ENCODE data around the gene HMCN2.
A peak's percentile ranks its signal among the peaks of the same experiment; 100 is the strongest.
"Not testable (repeated sequence)": the region's sequence is repeated elsewhere in the genome, so short reads cannot be mapped to it uniquely, and the experiment has no call there.

Gene HMCN2

DNA sequence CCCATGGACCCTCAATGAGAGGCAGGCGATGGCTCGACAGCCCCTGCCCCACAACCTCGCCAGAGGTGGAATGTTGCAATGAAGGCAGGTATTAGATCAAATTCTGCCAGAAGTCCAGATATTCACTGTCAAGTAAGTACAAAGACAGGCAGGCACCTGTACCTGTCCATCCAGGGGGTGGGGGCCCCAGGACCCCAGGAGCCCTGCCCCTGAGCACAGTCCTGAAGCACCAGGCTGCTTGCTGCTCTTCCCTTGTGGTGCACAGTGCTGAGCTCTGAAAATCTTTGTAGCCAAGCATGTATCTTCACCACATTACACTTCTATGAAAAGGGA, 26.2 kb upstream of the HMCN2 start:
- no peak for DNase-seq (ENCODE audit: low spot score)

DNA sequence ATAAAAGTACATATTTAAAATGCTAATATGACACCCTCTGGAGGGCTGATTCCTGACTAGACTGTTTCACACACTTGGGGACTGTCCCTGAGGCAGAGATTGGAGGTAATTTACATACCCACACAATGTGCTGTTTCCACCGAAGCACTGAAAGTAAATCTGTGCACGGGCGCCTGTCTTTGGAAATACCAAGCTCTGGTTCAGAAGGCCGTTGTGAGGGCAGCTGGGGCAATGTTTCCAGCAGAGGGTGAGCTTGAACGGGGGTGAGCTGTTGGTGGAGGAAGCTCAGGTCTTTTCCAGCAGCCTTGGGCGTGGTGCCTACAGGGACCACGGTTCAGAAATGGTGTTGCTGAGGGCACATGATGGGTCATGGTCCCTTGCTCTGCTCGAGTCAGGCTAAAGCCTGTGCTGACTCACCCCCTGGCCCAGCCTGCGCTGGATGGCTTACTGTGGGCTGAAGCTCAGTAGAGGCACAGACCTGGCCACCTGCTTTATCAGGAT, 25.8 kb upstream of the HMCN2 start:
- DNase-seq (ENCODE audit: low spot score), result no peak

DNA sequence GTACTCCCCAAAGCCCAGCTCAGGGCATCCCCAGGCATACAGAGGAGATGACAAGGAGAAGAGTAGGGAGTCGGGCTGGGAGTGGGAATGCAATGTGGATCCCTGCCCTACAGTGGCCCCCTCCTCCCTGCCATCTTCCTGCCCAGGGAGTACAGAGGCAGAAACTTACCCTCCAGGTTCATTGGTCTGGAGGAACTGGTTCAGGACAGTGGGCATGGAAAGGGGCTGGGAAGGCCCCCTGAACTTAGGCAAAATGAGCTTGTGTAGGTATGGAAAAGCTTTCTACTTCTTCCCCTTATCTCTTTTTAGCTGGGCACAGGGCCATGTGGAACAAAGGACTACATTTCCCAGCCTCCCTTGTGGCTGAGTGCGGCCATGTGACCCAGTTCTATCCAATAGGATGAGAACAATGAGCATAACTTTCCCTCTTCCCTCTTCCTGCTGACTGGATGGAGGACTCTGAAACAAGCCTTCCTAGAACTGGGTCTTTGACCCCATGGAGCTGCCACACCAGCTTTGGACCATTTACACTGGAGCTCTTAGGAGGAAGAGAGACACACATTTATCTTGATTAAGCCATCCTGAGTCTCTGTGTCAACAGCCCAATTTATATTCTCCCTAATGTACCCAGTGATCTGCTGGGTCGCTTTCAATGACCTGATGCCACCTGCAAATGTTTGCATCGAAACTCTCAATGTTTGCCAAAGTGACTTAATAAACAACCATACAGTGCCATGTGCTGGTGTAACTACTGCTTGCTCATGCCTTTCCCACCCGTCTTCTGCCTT, 25.0 kb upstream of the HMCN2 start:
- peak; percentile 32 for DNase-seq (ENCODE audit: low spot score)

DNA sequence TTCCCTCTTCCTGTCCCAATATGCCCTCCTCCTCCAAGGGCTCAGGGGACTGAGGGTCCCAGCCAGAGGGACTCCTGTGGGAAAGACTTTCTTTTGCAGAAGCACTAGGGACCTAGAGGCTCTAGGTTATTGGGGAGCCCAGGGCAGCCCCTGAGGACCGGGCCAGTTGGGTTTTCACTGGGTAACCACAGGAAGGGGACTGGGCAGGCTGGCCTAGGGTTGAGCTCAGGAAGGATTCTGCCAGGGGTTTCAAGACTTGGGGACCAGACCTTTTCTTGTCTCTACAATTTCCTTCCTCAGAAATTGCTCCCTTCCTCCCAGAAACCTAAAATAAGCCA, 24.4 kb upstream of the HMCN2 start:
- no peak for DNase-seq (ENCODE audit: low spot score)

DNA sequence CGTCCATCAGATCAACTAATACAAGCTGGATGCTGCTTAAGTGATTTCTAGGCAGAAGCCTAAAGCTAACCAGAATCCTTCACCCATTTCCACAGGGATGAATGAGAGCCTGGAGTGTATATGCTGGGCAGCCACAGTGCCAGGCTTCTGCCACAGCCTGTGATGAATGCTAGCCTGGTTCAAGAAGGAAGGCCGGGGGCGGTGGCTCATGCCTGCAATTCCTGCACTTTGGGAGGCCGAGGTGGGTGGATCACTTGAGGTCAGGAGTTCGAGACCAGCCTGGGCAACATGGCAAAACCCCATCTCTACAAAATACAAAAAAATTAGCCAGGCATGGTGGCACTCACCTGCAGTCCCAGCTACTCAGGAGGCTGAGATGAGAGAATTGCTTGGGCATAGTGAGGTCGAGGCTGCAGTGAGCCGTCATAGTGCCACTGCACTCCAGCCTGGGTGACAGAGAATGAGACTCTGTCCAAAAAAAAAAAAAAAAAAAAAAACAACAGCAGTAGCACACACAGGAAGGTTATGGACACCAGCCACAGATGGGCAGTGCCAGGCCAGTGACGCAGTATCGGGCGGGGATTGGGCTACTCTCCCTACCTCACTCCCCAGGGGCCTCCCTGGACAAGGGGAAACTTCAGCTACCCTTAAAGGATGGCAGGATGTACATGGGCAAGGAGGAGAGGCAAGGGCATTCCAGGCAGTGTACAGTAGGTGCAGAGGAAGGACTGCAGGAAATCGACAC, 23.1 kb upstream of the HMCN2 start:
- DNase-seq (ENCODE audit: low spot score), result no peak

DNA sequence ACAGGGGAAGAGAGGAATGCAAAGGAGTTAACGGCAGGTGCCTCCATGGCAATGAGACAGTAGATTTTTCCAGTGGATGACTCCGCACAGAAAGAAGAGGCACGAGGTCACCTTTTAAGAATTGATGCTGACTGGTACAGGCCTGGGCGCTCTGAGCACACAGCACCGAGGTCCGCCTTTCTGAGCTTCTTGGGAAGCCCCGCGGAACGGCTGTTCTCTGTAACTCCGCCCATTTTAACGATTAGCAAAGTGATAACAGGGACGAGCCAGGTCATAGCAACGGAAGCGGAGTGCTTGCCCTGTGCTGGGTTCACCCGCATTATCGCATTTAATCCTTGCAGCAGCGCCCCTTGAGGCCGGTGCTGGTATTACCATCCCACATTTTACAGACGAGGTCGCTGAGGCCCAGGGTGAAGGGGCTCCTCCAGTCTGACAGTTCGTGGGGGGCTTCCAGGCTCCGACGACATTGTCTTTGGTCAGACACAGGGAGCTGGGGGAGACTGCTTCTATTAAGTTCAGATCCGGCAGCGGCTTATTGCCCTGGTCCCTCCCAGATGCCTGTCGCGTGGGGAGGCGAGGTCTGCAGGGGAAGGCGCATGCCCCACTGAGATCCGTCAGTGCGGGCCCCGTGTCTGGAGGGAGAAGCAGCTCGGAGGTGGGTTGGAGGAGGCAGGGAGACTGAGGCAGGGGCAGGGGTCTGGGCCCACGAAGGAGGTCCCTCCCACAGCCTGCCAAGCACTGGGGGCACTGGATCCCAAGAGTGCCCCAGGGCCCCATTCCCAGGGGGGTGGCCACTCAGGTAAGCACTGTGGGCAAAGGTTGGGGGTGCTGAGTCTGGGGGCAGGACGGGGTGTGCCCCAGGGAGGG, 22.3 kb upstream of the HMCN2 start:
- peak; percentile 78 for DNase-seq (ENCODE audit: low spot score)

DNA sequence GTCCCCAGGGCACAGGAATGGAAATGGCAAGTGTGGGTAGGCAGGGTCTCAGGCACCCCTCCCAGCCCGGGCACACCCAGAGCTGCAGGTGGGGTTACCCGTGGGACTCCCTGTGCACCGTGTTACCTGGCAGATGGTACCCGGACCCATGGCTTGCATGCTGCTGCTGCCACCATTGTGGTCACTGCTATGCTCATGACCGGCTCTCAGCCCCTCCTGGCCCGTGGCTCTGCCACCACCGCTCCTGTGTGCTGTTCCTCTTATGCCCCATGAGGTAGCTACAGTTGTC, 21.7 kb upstream of the HMCN2 start:
- DNase-seq (ENCODE audit: low spot score), result no peak

DNA sequence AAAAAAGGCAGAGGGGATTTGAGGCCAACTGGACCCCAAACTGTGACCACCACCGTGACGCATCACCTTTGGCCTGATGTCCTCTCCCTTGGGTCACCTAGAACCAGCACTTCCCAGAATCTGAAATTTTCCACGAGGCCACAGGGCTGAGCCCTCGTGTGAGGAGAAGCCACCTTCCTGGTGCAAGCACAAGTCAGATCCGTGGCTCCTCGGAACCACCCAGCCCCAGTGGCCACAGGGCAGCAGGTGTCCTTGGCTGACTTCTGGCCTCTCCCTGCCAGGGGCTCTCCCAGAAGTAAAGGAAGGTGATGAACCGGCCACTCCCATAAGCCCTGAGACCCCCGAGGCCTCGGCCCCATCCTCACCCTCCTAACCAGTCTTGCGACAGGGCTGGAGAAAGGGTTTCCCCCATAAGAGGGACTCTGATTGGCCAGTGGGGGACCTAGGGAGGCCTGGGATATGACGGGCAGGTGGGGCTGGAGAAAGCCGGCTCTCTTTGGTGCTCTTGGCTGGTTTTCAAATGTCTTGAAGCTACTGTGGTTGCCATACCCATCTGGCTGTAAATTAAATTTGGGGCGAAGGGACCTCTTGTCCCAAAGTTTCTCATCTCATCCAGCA, 20.9 kb upstream of the HMCN2 start:
- DNase-seq (ENCODE audit: low spot score), result no peak

DNA sequence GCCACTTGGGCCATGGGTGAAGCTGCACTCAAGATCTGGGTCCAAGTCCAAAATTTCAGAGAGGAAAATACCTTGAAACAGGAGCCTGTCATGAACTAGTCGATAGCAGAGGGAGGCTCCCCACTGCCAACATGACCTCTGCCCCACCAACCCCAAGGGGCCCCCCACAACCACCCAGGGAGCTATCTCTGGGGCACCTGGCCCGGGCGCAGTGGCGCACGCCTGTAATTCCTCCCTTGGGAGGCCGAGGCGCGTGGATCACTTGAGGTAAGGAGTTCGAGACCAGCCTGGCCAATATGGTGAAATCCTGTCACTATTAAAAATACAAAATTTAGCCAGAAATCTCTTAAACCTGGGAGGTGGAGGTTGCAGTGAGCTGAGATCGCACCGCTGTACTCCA, 20.1 kb upstream of the HMCN2 start:
- DNase-seq (ENCODE audit: low spot score), result no peak

DNA sequence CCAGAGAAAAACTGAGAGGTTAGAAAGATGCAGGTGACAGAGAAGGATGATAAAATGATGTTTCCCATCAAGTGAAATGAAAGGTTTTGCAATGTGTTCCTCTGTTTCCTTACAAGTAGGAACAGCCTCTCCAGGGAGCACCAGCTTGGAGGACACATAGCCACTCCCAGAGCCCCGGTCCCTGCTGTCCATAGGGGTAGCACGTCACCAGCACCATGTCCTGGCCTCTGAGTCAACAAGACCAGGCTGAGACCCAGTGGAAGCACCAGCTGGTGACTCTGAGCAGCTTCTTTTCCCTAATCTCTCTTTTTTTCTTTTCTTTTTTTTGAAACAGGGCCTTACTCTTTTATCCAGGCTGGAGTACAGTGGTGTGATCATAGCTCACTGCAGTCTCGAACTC, 19.4 kb upstream of the HMCN2 start:
- DNase-seq (ENCODE audit: low spot score), result no peak

DNA sequence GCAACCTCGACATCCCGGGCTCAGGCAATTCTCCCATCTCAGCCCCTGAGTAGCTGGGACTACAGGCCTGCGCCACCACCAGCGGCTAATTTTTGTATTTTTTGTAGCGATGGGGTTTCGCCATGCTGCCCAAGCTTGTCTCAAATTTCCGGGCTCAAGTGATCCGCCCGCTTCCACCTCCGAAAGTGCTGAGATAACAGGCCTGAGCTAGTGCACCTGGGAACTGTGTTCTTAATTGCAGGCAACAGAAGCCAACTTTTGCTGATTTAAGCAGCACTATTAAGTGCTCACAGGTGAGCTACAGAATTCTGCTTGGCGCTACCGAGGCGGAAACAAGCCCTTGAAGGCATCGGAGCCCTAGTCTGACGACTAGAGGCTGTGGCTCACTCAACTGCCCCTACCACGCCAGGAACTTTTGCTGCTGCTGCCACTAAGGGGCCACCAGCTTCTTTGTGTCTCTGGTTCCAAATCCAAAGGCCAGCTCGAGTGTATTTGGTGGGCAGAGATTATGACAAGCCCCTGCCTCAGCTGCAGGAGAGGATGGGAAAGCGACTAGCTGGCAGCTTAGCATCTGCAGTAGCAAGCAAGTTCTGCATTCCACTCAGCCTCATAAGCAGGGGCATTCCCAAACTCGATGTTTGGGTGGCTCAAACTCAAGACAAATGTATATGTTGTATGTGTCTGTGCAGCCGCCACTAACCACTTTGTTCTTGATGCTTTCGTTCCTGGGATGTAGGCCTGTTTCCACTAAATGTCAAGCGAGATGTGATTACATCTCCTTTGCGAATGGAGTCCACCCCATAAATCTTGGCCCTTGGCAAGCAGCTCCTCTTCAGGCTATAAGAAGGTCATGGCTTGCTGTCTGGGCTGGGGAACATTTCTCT, 10.6 kb upstream of the HMCN2 start:
- no peak for DNase-seq (ENCODE audit: low spot score)

DNA sequence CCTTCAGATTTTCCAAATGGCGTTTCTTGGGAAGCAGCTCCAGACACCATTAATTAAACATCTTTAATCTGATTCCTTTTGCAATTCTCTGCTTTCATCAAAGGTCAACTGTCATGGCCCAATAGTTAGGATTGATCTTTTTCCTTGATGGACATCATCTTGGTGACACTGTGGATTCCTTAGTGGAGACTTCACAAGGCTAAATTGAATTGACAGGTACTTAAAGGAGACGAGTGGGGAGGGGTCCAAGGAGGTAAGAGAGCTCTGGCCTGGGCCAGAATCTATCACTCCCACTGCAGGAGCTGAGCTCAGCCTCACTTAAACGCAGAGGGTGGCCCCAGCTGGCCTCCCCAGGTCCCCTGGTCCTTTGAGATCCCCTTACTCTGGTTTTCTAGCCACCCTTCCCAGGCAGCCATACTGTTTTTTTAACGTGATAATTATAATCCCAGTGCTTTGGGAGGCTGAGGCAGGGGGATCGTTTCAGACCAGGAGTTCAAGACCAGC, 9.9 kb upstream of the HMCN2 start:
- DNase-seq (ENCODE audit: low spot score), result no peak

DNA sequence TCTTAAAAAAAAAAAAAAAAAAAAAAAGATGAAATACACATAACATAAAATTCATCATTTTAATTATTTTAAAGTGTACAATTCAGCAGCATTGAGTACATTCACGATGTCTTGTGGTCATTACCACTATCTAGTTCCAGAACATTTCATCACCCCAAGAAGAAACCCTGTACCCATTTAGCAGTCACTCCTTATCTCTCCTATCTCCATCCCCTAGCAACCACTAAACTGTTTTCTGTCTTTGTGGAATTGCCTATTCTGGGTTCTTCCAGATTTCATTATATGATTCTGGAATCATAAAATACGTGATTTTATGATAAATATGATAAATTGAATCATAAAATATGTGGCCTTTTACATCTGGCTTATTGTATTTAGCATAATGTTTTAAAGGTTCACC, 8.9 kb upstream of the HMCN2 start:
- no peak for DNase-seq (ENCODE audit: low spot score)

DNA sequence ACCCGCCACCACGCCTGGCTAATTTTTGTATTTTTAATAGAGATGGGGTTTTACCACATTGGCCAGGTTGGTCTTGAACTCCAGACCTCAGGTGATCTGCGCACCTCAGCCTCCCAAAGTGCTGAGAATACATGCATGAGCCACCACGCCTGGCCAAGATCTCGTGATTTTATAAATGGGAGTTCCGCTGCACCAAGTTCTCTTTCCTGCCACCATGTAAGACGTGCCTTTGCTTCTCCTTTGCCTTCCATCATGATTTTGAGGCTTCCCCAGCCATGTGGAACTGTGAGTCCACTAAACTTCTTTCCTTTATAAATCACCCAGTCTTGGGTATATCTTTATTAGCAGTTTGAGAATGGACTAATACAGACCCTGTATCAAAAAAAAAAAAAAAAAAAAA, 7.4 kb upstream of the HMCN2 start:
- DNase-seq (ENCODE audit: low spot score), result not testable (repeated sequence)

DNA sequence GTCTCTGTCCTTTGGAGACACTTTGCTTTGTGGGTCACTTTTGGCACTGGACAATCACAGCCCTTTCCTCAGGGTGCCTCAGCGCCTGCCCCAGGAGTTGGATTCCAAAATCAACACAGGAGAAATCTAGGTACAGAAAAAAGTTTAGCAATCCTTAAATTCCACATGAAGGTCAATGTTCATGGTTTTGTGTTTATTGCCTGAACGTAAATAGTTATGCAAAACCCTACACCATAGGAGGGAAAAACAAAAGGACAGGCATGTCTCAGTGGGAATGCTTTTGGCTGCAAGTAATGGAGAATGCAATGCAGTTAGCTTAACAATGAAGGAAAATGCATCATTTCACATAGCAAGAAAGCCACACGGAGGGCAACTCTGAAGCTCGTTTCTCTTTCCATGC, 6.5 kb upstream of the HMCN2 start:
- DNase-seq (ENCODE audit: low spot score), result no peak

DNA sequence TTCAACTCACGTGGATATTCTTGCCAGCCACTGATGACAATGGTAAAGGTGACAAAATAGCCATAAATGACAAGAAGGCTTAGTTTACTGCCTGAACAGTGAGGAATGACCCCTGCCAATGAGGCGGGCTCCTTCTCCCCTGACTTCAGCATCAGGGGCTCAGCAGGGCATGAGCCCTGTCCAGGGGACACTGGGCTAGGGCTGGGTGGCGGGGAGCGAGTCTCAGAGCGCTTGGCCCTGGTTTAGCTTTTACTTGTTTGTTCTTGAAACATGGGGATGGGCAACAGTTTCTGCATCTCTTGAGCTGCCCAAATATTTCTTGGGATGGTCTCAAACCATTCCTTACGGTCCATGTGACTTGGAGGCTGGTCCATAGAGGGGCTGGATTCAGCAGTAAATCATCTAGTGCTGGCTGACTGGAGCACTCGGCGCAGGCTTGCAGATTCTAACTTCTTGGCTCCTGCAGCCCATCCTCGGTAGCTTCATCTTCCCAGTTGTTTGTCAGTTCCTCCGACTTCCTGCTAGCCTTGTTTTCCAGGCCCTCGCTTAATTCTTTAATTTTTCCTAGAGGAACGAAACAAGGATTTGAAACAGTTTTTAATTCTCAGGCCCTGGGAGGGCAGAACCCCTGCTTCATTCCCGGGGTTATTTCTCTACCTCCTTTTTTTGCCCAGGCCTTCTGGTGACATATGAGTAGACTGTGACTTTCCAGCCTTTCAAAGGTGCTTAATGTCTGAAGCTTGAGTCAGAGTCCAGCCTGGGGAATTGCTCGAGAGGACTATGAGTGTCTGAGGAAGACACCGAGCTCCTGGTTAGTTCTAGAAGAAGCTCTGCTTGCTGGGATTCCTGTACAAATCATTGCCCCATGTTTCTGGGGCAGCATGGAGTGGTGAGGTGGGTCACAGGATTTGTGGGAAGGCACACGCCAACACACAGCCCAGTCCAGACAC, 4.5 kb upstream of the HMCN2 start:
- no peak for DNase-seq (ENCODE audit: low spot score)

DNA sequence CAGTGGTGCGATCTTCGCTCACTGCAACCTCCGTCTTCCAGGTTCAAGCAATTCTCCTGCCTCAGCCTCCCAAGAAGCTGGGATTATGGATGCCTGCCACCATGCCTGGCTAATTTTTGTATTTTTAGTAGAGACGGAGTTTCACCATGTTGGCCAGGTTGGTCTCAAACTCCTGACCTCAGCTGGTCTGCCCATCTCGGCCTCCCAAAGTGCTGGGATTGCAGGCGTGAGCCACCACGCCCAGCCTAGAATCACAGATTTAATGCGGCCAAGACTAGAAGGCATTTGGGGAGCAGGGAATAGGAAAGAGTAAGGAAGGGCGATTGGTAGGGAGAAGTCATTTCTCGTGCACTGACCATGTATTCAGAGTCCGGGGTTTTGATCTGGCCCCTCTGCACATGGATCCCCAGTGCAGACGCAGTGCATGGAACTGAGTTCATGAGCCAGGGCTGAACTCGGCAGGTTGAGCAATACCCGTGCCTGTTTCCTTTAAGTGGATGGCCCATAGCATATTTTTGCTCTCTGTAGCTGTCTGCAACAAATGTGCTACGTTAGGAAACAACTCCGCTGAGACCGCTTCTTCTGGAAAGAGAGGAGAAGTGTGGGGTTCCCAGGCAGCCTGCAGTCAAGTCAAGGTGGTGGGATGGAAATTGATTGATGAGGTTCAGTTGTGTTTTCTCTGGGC, 3.4 kb upstream of the HMCN2 start:
- DNase-seq (ENCODE audit: low spot score), result no peak

DNA sequence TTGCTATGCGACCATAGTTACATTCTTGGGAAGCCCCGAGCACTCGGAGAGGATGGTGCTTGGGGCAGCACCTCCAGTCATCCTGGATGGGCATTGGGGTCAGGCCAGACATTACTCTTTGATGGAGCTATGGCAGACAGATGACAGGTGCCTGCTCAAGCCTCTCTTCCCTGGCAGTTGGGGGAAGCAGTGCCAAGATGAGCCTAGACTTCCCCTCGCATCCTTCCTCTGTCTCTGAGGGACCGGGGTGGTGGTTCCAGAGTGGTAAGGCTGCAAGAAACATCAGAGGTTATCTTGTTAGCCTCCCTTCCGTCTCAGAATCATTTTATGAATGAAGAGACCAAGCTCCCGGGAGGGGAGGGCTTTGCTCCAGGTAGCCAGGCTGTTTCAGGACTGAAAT, 2.8 kb upstream of the HMCN2 start:
- no peak for DNase-seq (ENCODE audit: low spot score)

DNA sequence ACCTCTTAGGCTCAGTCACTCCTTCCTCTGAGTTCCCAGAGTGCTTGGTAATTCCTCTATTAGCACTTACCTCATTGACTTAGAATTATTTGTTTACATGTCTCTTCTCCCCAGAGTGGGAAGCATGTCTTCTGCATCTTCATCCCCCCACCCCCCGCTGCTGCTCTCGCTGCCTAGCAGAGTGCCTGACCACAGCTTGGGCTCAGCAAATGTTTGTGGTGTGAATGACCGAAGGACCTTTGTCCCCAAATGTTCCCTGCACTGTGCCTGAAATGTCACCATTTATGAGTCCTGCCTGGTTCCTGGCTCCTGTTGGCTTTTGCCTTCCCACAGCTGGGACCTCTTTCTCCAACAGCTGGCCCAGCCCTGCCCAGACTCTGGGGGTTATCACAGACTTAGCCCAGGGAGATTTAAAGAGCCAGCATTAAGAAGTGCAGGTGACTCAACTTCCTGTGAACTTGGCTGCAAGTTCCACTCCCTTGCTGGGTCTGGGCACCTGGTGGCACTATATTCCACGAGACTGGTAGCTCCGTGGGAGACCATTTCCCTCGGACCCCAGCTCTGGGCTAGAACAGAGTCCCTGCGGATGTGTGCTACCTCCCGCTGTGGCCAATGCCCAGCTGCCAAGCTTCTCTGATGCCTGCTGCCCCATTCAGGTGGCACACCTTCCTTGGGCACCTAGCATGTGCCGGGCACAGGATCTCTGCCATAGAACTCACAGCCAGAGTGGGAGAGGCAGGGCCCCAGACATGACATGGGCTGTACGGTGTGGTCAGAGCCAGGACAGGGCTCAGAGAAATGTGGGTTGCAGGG, 1.8 kb upstream of the HMCN2 start:
- DNase-seq (ENCODE audit: low spot score), result no peak

All from CD4-positive, alpha-beta T cell treated with Interleukin-6 at 100 ng/mL for 8 hours (primary cell).